GM21825 (cell line): ENCODE data around the gene REEP1.
"Not testable (repeated sequence)": the region's sequence is repeated elsewhere in the genome, so short reads cannot be mapped to it uniquely, and the experiment has no call there.

ENCODE experiments used
- ATAC-seq: cut with Tn5 transposase; IDR thresholded peaks from one replicate; pipeline ENCODE4 v1.9.1; 2021; ENCODE audit warnings: mild to moderate bottlenecking, moderate library complexity; ENCODE audit not compliant: unreplicated experiment

REEP1 gene

DNA sequence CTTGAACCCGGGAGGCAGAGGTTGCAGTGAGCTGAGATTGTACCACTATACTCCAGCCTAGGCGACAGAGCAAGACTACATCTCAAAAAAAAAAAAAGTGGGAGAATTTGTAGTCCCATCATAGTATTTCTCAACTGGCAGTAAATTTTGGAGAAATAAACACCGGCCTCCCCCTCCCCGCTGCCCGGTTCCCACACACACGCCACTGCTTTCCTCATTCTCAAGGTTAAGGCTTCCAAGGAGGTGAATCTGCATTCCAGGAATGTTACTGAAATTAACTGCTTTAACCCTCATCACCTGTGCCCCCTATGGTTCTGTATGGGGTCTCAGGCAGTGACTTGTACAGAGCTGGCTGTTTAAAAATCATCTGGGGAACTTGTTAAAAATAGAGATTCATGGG, 88.2 kb downstream of the REEP1 start:
- no peak for ATAC-seq

DNA sequence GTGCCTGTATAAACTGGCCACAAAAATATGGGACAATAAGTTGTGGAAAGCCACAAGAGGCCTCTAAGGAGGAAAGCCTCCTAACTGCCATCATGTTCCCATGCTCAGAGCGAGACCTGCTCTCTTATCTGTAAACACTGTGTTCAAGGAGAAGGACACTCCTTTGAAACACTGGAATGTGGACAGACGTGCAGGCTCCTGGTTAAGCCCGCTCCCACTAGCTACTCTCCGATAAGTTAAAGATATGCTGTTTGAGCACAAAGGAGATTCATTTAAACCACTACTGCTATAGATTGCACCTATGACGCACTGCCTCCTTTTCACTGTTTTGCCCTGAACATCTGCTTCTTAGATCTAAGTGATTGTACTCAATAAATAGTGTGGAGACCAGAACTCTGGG, 92.2 kb downstream of the REEP1 start:
- not testable (repeated sequence) for ATAC-seq

DNA sequence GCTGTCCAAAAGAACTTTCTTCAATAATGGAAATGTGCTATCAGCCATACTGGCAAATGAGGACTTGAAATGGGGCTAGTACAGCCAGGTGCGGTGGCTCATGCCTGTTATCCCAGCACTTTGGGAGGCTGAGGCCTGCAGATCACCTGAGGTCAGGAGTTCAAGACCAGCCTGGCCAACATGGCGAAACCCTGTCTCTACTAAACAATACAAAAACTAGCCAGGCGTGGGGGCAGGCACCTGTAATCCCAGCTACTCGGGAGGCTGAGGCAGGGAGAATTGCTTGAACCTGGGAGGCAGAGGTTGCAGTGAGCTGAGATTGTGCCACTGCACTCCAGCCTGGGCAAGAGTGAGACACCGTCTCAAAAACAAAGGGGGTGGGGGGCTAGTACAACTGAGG, 92.6 kb downstream of the REEP1 start:
- ATAC-seq, result not testable (repeated sequence)

DNA sequence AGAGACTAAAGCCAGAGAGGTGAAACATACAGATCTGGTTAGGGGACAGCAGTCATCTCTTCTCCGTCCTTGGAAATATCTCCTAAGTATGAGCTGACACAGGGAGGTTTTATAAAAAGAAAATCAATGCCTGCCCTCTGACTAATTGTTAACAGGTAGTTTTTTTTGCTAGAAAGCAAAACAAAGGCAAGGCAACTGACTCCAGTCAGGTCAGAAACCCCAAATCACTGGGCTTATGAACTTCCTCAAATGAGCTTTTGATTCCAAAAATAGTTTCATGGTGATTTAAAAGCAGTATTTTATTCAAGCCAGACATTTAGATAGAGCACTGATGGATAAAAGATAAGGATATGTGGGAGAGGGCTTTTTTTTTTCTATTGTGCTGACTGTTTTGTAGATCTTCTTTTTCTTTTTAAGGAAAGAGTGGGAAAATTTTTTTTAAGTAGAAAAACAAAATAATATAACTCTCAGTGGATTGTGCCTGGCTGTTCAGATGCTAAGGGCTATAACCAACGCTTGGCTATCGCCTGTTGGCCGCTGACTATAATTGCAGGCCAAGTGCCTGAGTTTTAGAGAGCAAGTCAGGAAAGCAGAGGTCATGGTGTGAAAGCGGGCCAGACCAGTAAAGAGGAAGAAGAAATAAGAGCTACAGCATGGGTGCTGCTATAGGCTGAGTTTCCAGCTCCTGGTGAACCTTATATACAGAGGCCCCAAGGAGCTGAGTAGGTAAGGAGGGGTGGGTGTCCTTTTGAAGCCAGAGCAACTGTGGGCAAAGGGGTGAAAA, 93.3 kb downstream of the REEP1 start:
- ATAC-seq, result no peak

DNA sequence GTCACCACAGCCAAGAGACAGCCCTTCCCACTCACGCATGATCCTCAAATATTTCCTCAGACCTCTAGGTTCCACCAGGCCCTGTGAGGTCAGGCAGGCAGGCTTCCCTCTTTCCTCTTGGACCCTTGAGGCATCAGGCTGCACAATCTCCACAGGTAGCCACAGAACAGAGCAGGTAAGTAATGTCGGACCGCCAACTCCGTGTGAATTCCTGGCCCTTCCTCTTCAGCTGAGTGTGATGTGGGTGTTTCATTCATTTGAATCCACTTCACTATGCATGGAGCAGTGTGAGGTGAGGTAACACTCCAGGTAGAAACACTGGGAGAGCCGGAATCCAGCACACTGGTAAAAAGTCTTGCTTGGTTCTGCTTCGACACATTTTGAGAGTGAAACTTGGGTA, 94.2 kb downstream of the REEP1 start:
- ATAC-seq, result no peak

DNA sequence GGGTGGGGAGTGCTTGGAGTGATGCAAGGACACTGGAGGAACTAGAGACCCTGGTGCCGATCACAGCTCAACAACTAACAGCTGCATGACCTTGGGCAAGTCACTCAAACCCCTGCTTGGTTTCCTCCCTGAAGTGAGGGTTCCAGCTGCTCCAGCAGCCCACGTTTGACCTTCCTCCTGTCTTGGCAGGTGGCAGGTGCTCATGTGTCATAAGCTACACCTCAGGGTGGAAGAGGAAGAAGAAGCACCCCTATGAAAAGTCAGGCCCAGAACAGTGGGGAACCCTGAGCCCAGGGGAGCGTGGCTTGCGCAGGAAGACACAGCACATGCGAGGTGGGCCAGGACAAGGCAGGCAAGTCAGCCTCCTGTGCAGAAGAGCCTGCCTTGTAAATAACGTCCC, 95.8 kb downstream of the REEP1 start:
- ATAC-seq, result no peak

DNA sequence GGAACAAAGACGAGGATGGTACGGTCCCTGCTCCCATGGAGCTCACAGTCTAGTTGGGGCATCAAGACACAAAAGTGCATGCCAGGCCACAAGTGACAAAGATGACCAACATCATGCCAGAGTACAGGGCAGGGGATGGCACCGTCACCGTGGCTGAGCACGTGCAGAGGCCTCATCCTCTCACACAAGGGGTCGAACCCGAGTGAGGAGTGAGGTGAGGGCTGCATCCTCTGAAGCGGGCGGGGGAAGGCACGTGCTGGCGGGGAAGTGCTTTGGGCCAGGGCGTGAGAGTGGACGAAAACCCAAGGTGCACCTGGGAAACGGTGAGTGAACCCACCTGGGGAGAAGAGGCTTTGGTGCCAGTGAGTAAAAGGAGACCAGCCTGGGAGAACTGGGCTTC, 97.2 kb downstream of the REEP1 start:
- no peak for ATAC-seq

DNA sequence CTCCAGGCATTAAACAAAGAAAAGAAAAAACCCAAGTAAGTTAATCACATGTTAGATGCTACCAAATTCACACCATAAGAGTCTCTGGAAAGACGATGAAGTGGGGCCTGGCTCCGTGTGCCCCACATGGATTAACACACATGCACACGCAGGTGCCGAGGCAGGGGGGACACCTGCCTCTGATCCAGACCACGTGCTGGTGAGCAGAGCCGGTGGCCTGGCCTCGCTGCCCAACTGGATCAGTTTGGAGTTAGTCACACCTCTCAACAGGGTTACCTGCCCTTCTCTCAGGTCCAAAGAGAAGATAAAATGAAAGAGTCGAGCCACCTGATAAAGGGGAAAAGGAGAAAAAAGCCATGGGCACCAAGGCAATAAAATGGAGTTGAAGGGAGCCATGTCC, 97.7 kb downstream of the REEP1 start:
- no peak for ATAC-seq

DNA sequence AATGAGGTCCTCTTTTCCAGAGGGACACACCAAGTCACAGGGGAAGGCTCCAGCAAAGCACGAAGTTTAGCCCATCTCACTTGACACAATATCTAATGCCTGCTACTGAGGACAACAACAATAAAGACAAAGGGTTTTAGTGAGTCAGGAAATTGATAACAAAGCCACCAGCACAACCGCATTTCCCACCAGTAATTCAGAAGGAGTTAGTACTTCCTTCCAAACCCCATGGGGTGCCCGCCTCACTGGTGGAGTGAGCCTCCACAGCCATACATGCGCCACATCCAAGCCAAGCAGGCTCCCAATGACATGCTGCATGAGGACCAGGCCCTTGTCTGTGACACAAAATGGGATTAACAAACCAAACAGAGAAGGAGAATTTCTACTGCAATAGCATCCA, 98.1 kb downstream of the REEP1 start:
- no peak for ATAC-seq

DNA sequence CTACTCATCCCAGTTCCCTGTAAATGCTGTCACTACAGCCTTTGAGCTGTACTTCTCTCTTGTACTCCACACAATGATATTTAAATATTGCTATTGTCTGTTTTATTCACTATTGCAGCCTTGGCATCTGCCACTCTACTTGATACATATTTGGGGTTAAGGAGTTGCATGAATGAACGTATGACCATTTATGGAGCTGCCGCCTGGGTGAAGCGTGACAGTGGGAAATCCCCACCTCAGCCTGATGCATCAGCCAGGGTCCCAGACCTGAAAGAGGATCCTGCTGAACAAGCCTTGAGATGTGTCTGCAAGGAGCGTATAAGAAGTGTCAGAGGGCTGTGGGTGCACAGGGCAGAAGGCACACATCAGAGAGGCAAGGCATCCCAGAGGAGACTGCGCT, 99.1 kb downstream of the REEP1 start:
- peak; percentile 85 for ATAC-seq

DNA sequence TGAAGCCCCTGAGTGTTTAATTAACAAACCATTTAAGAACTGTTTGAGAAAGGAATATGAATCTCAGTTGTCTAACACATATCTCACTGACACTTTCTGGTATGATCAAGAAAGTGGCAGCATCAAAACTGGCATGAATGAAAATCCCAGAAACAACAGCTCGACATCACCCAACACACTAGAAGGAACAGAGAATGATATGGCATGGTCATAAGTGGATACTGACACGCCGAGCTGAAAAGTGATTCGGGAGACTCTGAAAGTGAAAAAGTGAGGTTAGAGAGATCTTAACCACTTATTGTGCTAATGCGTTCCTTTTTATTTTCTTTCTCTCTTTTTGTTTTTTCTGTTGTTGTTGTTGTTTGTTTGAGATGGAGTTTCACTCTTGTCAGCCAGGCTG, 100.3 kb downstream of the REEP1 start:
- no peak for ATAC-seq

DNA sequence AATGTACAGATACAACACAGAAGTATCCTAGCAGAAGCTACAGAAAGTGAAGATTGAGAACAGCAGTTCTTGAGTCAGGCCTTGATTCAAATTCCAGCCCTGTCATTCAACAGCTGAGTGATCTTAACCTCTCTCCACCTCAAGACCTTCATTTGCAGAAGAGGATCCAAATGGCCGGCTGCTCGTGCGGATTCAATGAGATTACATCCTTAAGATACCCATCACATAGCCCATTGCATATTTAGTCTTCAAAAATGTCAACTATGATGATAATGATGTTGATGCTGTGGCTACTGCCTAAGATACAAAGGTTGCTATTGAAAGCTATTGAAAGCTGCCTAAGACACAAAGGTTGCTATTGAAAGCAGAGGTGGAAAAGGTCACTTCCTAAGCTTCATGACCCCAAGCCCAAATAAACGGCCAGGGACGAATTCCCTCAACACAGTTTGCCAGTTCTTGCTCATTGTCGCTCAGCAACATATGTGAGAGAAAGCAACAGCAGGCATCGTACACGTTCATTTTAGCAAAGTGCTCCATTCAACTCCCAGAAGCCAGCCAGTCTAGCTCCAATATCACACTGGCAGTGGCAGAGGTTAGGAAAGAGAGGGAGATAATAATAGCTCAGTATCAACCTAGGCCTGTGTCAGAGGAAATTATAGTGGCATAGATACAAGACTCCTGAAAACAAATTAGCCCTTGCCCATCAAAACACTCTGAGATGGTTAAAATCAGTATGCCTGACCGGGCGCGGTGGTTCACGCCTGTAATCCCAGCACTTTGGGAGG, 102.0 kb downstream of the REEP1 start:
- no peak for ATAC-seq

DNA sequence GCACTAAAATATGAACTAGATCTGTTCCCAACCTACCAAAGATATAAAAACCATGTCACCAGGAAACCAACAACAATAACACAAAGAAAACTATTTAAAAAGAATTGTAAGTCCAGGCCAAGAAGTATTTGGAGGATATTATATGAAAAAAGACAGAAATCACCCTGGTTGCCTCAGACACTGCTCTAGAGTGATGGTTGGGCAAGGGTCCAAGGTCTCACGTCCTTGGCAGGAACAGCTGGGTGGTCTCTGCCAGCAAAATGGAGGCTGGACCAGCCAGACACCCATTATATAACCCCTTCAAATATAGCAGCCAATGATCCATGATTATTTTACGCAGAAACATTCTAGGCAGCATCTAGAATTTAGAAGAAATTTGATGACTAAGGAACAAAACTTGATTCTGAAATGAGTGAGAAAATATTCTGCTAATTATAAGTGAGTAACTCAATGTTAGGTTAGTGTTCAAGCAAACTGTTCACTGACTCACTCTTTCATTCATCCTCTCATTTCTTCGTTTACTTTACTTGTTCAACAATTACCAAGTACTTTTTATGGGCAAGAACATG, 102.8 kb downstream of the REEP1 start:
- no peak for ATAC-seq

DNA sequence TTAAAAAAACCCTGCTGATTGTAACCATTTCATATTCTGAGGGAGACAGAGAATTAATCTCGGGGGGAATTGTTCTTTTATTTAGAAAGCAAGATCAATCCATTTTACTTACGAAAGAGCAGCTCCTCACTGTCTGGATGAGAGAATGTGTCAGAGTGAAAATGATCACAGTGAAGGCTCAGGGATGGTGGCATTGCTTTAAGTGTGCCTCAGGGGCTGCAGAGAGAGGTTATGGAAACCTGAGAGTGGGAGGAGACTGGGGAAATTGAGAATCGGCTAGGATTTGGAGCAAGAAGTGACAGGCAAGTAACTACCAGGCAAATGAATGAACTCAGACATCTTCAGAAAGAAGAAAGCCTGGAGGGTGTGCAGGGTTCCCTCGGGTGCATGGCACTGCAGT, 104.0 kb downstream of the REEP1 start:
- no peak for ATAC-seq

DNA sequence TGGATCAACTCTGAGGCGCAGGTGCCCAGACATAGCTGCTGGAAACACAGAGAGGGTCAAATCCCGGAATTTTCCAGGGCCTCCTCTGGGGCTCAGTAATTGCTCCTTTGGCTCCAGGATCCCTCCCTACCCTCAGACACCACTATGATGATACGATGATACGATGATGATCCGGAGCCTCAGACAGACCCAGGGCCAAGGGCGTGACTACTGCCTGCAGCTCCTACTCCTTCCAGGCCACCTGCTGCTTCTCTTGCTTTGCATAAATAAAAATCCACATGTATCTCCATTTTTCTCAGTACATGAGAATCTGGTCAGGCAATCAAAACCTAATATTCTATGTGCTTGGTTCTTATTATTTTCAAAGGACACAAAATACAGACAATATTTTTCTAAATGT, 104.5 kb downstream of the REEP1 start:
- no peak for ATAC-seq

DNA sequence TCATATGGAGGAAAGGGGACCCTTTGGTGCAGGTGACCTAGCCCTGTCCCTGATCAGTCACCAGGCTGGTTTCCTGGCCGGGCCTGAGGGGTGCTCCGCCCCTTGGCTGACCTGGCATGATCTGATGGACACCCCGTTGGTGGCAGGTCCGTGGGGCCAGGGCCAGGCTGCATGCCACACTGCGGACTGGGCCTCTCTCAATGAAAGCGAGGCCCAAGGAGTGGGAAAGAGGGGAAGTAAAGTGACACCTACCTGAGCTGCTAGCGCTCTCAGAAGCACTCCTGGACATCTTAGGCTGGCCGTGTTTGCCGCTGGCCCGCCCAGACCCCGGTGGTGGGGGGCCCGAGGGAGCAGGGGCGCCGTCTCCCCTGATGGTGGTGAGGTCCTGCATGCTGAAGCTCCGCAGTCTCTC, 105.0 kb downstream of the REEP1 start:
- no peak for ATAC-seq

DNA sequence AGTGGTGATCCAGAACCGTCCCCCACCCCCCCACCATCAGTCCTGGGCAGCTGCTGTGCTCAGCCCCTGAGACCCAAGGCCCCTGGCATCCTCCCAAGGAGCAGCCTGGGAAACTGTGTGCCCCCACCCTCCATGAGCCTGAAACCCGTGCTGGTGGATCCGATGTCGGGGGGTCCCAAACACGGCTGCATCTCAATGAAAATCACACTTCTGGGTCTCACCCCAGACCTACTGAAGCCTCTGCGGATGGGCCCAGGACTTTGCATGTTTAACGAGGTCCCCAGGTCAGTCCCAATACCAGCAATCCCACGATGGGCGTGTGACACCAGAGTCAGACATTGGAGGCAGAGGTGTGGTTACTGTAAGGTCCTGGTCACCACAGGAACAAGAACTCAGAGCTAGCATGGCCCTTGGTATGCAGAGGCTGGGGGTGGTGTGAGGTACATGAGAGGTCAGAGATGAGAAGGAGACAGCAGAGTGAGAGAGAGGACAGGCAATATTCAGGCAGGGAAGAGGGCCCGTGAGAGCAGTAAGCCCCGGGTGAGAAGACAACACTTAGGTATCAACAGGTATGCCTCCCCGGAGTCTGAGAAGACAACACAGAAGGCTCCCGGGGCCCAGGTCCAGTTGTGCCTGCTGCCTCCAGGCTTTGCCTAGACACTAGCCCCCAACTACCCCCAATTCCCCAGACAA, 105.6 kb downstream of the REEP1 start:
- no peak for ATAC-seq

DNA sequence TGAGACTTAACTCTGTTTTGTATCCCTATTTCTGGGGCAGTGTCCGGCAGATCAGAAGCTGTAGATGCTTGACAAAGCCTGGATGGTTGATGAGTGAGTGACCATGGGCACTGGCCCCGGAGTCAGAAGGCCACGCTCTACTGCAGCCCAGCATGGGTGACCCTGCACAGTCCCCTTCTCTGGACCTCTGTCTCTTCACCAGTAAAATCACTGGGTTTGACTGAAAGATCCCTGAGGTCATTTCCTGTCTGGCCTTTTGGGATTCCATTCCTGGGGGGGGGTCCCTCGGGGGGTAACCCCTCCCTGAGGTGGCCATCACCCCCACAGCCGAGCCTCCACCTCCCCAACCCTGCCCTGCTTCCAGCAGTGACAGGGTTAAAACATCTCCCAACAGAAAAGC, 106.5 kb downstream of the REEP1 start:
- no peak for ATAC-seq

DNA sequence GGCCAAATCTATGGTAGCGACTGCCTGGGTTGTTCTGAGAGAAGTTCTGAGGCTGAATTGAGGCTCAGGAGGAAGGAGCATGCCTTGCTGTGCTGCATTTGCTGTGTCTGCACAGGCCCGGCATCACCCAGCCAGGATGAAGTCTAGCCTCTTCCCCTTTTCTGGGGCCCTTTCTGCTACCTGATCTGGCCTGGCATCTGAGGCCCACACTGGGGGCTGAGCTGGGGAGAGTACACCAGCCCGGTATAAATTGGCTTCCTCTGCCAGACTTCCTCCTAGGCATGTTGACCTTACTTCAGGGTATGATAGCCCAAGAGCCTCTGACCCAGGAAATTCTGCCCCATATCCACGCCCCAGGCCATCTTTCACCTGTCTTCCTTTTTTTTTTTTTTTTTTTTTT, 108.2 kb downstream of the REEP1 start:
- ATAC-seq, result no peak

DNA sequence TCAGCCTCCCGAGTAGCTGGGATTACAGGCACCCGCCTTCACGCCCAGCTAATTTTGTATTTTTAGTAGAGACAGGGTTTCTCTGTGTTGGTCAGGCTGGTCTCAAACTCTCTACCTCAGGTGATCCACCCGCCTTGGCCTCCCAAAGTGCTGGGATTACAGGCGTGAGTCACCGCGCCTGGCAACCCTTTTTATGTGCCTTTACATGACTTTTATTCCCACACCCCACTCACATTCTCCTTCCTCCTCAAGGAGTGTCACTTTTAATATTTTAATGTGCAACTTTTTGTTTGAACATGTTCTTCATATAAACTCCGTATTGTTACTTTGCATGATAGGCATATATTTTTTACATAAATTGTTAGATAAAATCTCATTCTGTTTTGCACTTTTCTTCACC, 108.9 kb downstream of the REEP1 start:
- ATAC-seq, result not testable (repeated sequence)

DNA sequence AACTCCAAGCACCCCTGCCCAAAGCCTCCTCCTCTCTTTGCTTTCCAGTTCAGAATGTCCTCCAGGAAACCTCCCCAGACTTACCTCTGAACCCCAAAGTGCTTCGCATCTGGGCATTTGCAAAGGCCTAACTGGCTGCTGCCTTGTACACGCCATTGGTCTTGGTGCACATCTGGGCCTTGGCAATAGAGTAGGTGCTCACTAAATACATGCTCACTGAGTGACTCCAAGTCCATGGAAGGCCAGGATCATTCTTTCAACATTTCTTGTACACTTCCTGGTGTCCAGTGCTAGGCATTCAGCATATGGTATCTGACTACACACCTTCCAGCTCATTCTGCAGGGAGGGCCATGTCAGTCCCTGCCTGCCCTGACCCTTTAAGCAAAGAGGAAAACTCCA, 109.7 kb downstream of the REEP1 start:
- ATAC-seq, result no peak
